ENCODE data around the gene CTDSP2. TPM values are rescaled to one million over a fixed set of nuclear protein-coding genes. Genes with fewer than 3 reads are reported as not detected.

Gene CTDSP2
- total and polyA plus RNA-seq, 8 donors: 28.4 to 152 (median 73.9) TPM

GRCh38 chr12:57816001-57816854, 30.3 kb downstream of the CTDSP2 start:
- Histone ChIP-seq H3K4me3 (no peak overlapping the region), H3K27ac (peak overlapping the region in 3 of 5 donors; percentile 29 to 53 (median 38)), H3K9me3 (no peaks in the 10 kb centered on the region), H3K27me3 (no peaks in the 10 kb centered on the region), H3K36me3 (peaks cover 12 to 51% (median 42%) of the 10 kb centered on the region in 4 donors), H3K4me1 (peaks cover 15 to 72% (median 42%) of the 10 kb centered on the region in 4 donors)
- no peak for TF ChIP-seq EP300 (IDR thresholded peaks at IDR 0.05)
- no peak for TF ChIP-seq POLR2A (IDR thresholded peaks at IDR 0.05)
- no peak for TF ChIP-seq CTCF (IDR thresholded peaks at IDR 0.05)
- TF ChIP-seq POLR2AphosphoS5 (IDR thresholded peaks at IDR 0.05): no peak
- DNase-seq: no peak
- whole genome bisulfite sequencing, 5 donors: 27 to 46% (median 34%) methylated on average over 3 of the region's 3 CpGs
- intact Hi-C loops (cut with DNase I; ENCODE audit: low total_unique reads): no loop called here

- Histone ChIP-seq H3K4me1 (peaks cover 15 to 74% (median 37%) of the 10 kb centered on the region in 4 donors), H3K4me3 (no peak overlapping the region), H3K9me3 (no peaks in the 10 kb centered on the region), H3K27ac (peak overlapping the region in 1 of 5 donors; percentile 29), H3K27me3 (no peaks in the 10 kb centered on the region), H3K36me3 (peaks cover 14 to 52% (median 42%) of the 10 kb centered on the region in 4 donors)
- TF ChIP-seq POLR2AphosphoS5 (IDR thresholded peaks at IDR 0.05) (no peak), POLR2A (IDR thresholded peaks at IDR 0.05) (no peak), EP300 (IDR thresholded peaks at IDR 0.05) (no peak), CTCF (IDR thresholded peaks at IDR 0.05) (no peak)
- 70 to 83% (median 79%) methylated on average over 11 to 13 of the region's 13 CpGs for WGBS, 5 donors
- no peak for DNase-seq
- intact Hi-C loops (cut with DNase I; ENCODE audit: low total_unique reads): no loop called here
Measured at GRCh38 chr12:57815177-57816000, 31.1 kb downstream of the CTDSP2 start.

GRCh38 chr12:57813971-57814772, 32.4 kb downstream of the CTDSP2 start:
- TF ChIP-seq EP300 (IDR thresholded peaks at IDR 0.05) (no peak), POLR2A (IDR thresholded peaks at IDR 0.05) (no peak), POLR2AphosphoS5 (IDR thresholded peaks at IDR 0.05) (no peak), CTCF (IDR thresholded peaks at IDR 0.05) (no peak)
- intact Hi-C loops (cut with DNase I; ENCODE audit: low total_unique reads): no loop called here
- no peak overlapping the region for H3K27ac ChIP-seq
- H3K4me3 ChIP-seq: no peak overlapping the region
- peaks cover 19 to 52% (median 44%) of the 10 kb centered on the region in 4 donors for H3K36me3 ChIP-seq
- no peaks in the 10 kb centered on the region for H3K27me3 ChIP-seq
- H3K4me1 ChIP-seq: peaks cover 15 to 69% (median 33%) of the 10 kb centered on the region in 4 donors
- DNase-seq: no peak
- H3K9me3 ChIP-seq: no peaks in the 10 kb centered on the region
- 56 to 71% (median 65%) methylated on average over 17 of the region's 17 CpGs for WGBS, 5 donors

Measured in stomach (tissue), 9 donors.